Measurements from ENCODE around the gene IGSF23.

The IGSF23 gene

GRCh38 chr19:44613295-44614178 is at the start of gene IGSF23:
IGSF23 (plus strand) TSS chr19:44613563; CDS start chr19:44613646, 83 bp downstream.
- no peak for DNase-seq

GRCh38 chr19:44566984-44567383 is 46.4 kb upstream of the IGSF23 start:
- DNase-seq, result no peak

- no peak for DNase-seq
Measured at GRCh38 chr19:44567745-44568144, 45.6 kb upstream of the IGSF23 start.

GRCh38 chr19:44570603-44570983 is 42.8 kb upstream of the IGSF23 start:
- no peak for DNase-seq

GRCh38 chr19:44570984-44571684 is 42.2 kb upstream of the IGSF23 start:
- peak; percentile 78 for DNase-seq

- no peak for DNase-seq
Measured at GRCh38 chr19:44571830-44572580, 41.4 kb upstream of the IGSF23 start.

- DNase-seq, result no peak
Measured at GRCh38 chr19:44572581-44572900, 40.8 kb upstream of the IGSF23 start.

GRCh38 chr19:44573183-44573582 is 40.2 kb upstream of the IGSF23 start:
- DNase-seq, result no peak

- DNase-seq, result no peak
Measured at GRCh38 chr19:44573627-44574026, 39.7 kb upstream of the IGSF23 start.

GRCh38 chr19:44574186-44574950 is 39.0 kb upstream of the IGSF23 start:
- no peak for DNase-seq

- no peak for DNase-seq
Measured at GRCh38 chr19:44575116-44575700, 38.2 kb upstream of the IGSF23 start.

- DNase-seq, result peak; percentile 34
Measured at GRCh38 chr19:44576843-44577565, 36.4 kb upstream of the IGSF23 start.

- no peak for DNase-seq
Measured at GRCh38 chr19:44577566-44577874, 35.8 kb upstream of the IGSF23 start.

GRCh38 chr19:44579663-44580365 is 33.5 kb upstream of the IGSF23 start:
- DNase-seq, result no peak

GRCh38 chr19:44580366-44580895 is 32.9 kb upstream of the IGSF23 start:
- DNase-seq, result no peak

- DNase-seq, result no peak
Measured at GRCh38 chr19:44581288-44581687, 32.1 kb upstream of the IGSF23 start.

GRCh38 chr19:44582581-44583265 is 30.6 kb upstream of the IGSF23 start:
- DNase-seq, result no peak

- peak; percentile 51 for DNase-seq
Measured at GRCh38 chr19:44585371-44586133, 27.8 kb upstream of the IGSF23 start.

- DNase-seq, result peak; percentile 99
Measured at GRCh38 chr19:44587963-44588770, 25.2 kb upstream of the IGSF23 start.

Data from fibroblast of skin of right quadriceps (primary cell).